Testis (tissue), 3 donors: ENCODE results near the gene TPCN1. TPM values are rescaled to one million over a fixed set of nuclear protein-coding genes. Genes with fewer than 3 reads are reported as not detected.
"Not testable (repeated sequence)": the region's sequence is repeated elsewhere in the genome, so short reads cannot be mapped to it uniquely, and the experiment has no call there.

Source experiments
- DNase-seq: peaks from one replicate; pipeline ENCODE4 v3.0.0-alpha.2; 2019
- H3K27ac ChIP-seq, 2 donors: fragments of 200-600 bp; sonication (generic); one replicate each; pipeline ENCODE4 v1.5.1; 2019
- H3K27me3 ChIP-seq: fragments of 200-600 bp; sonication (generic); one replicate; pipeline ENCODE4 v1.5.1; 2019
- H3K36me3 ChIP-seq: fragments of 200-600 bp; sonication (generic); one replicate; pipeline ENCODE4 v1.5.1; 2017; ENCODE audit warnings: low read depth; ENCODE audit errors: missing control alignments
- H3K4me1 ChIP-seq: fragments of 200-600 bp; sonication (generic); one replicate; pipeline ENCODE4 v1.5.1; 2019
- H3K4me3 ChIP-seq, 2 donors: fragments of 200-600 bp; sonication (generic); one replicate each; pipeline ENCODE4 v1.5.1; 2017 to 2019
- H3K9me3 ChIP-seq: fragments of 200-600 bp; sonication (generic); one replicate; pipeline ENCODE4 v1.5.1; 2017
- POLR2A ChIP-seq: fragments of 450-650 bp; IDR thresholded peaks from one replicate; pipeline ENCODE4 v1.6.1; 2017; ENCODE audit warnings: antibody characterized with exemption, mild to moderate bottlenecking, moderate library complexity
- WGBS, 2 donors: methylation state at CpG; one replicate each; pipeline ENCODE4 v1.1.5; 2018; 5-methylcytosine and 5-hydroxymethylcytosine counted together
- intact Hi-C: fragments of 100-400 bp; cut with DNase I; formaldehyde crosslinking; loops from one replicate; pipeline ENCODE4 v1.15.1; 2023; ENCODE audit warnings: low total_unique reads
- polyA plus RNA-seq: library from polyadenylated mRNA; stranded (reverse); fragments of 350-450 nt; fragmentation: Illumina TruSeq; extraction: RNeasy Lipid Tissue Mini Kit (QIAGEN cat#74804); gene quantifications from one replicate; pipeline ENCODE4 v1.2.3, GENCODE V29; 2014; ENCODE audit warnings: low read depth, low replicate concordance; ENCODE audit not compliant: insufficient read depth
- total RNA-seq, 2 donors: library from RNA; depleted of rRNA; stranded (reverse); fragments of >200 nt; gene quantifications; one replicate each; pipeline ENCODE4 v1.2.3, GENCODE V29; 2016
- TF ChIP-seq, protein P1 (sequence below), 3 experiments: fragments of 450-650 bp in 2 of 3; fragments of 200-600 bp in 1 of 3; sonication (generic) in 1 of 3; IDR thresholded peaks; one replicate each; pipeline ENCODE4 v1.5.1; 2016 to 2019; ENCODE audit warnings: antibody characterized with exemption in 3 of 3, mild to moderate bottlenecking in 2 of 3, moderate library complexity in 1 of 3

The TPCN1 gene
- total and polyA plus RNA-seq, 3 donors from 2014 or later: 33.4 to 73.0 (median 48.7) TPM

DNA sequence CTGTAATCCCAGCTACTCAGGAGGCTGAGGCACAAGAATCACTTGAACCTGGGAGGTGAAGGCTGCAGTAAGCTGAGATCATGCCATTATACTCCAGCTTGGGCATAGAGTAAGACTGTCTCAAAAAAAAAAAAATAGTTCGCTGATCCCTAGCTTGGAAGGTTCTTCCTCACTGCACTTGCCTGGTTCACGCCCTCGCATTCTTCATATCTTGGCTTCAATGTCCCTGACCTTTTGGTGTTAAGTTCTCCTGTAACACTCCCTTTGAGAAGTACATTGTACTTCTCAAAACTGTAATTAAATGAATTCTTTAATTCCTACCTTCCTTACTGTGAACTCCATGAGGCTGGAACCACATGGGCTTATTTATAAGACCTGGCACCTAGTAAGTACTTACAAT lies 16.5 kb upstream of the TPCN1 start:
- H3K4me1 ChIP-seq: peaks cover 23% of the 10 kb centered on the region
- H3K27me3 ChIP-seq: no peaks in the 10 kb centered on the region
- H3K27ac ChIP-seq: peak overlapping the region in 1 of 2 donors; percentile 8
- peak; percentile 61 for DNase-seq
- no peak for TF ChIP-seq POLR2A
- no peak overlapping the region for H3K4me3 ChIP-seq
- H3K9me3 ChIP-seq: no peaks in the 10 kb centered on the region
- intact Hi-C loops: no loop called here
- no peaks in the 10 kb centered on the region for H3K36me3 ChIP-seq
- WGBS, 2 donors: 32 to 44% methylated on average over 3 of the region's 3 CpGs

DNA sequence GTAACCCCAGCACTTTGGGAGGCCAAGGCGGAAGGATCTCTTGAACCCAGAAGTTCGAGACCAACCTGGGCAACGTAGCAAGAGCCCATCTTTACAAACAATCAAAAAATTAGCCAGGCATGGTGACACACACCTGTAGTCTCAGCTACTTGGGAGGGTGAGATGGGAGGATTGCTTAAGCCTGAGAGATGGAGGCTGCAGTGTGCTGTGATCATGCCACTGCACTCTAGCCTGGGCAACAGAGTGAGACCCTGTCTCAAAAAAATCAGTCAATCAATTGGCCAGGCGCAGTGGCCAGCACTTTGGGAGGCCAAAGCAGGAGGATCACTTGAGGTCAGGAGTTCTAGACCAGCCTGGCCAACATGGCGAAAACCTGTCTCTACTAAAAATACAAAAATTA lies 14.5 kb upstream of the TPCN1 start:
- H3K4me1 ChIP-seq: peaks cover 16% of the 10 kb centered on the region
- H3K27ac ChIP-seq: not testable (repeated sequence)

DNA sequence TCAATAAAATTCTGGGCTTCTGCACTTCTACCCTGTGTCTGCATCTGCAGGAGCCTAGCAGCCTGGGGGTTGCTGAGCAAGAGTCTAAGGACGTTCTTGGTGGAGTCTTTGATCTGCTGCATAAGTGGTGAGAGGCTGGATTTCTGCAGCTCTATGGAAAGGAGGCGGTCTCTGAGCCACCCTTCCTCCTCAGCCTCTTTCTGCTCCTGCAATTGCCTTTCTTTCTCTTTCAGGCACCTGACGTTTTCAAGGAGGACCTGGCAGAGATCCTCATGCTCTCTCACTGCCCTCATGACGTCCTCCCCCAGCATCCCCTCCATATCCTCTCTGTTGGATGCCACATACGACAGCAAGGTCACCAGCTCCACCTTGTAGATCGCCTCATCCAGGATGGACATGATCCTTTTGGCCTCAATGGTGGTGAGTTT lies 13.6 kb upstream of the TPCN1 start:
- no peak overlapping the region for H3K4me3 ChIP-seq
- no peaks in the 10 kb centered on the region for H3K9me3 ChIP-seq
- TF ChIP-seq, protein P1, sequence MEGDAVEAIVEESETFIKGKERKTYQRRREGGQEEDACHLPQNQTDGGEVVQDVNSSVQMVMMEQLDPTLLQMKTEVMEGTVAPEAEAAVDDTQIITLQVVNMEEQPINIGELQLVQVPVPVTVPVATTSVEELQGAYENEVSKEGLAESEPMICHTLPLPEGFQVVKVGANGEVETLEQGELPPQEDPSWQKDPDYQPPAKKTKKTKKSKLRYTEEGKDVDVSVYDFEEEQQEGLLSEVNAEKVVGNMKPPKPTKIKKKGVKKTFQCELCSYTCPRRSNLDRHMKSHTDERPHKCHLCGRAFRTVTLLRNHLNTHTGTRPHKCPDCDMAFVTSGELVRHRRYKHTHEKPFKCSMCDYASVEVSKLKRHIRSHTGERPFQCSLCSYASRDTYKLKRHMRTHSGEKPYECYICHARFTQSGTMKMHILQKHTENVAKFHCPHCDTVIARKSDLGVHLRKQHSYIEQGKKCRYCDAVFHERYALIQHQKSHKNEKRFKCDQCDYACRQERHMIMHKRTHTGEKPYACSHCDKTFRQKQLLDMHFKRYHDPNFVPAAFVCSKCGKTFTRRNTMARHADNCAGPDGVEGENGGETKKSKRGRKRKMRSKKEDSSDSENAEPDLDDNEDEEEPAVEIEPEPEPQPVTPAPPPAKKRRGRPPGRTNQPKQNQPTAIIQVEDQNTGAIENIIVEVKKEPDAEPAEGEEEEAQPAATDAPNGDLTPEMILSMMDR (IDR thresholded peaks at IDR 0.05): no peak
- TF ChIP-seq POLR2A: no peak
- no peak overlapping the region for H3K27ac ChIP-seq
- H3K27me3 ChIP-seq: no peaks in the 10 kb centered on the region
- no peaks in the 10 kb centered on the region for H3K36me3 ChIP-seq
- intact Hi-C loops: no loop called here
- 75 to 79% methylated on average over 6 of the region's 6 CpGs for WGBS, 2 donors
- no peak for DNase-seq
- H3K4me1 ChIP-seq: peaks cover 16% of the 10 kb centered on the region

More for the DNA sequence above, 14.5 kb upstream of the TPCN1 start:
- H3K9me3 ChIP-seq, H3K36me3 ChIP-seq, H3K27me3 ChIP-seq, DNase-seq, intact Hi-C loops, H3K4me3 ChIP-seq: not testable (repeated sequence)
- WGBS, 2 donors: 92 to 97% methylated on average over 5 of the region's 5 CpGs

GRCh38 chr12:113208041-113208934 lies 13.0 kb upstream of the TPCN1 start:
- Histone ChIP-seq H3K27me3 (no peaks in the 10 kb centered on the region), H3K27ac (no peak overlapping the region), H3K36me3 (no peaks in the 10 kb centered on the region), H3K4me3 (no peak overlapping the region), H3K9me3 (no peaks in the 10 kb centered on the region), H3K4me1 (peaks cover 16% of the 10 kb centered on the region)
- no peak for DNase-seq
- WGBS, 2 donors: 65 to 75% methylated on average over 10 of the region's 10 CpGs
- no peak for TF ChIP-seq POLR2A
- TF ChIP-seq, protein P1 (IDR thresholded peaks at IDR 0.05): no peak
- intact Hi-C loops: no loop called here

DNA sequence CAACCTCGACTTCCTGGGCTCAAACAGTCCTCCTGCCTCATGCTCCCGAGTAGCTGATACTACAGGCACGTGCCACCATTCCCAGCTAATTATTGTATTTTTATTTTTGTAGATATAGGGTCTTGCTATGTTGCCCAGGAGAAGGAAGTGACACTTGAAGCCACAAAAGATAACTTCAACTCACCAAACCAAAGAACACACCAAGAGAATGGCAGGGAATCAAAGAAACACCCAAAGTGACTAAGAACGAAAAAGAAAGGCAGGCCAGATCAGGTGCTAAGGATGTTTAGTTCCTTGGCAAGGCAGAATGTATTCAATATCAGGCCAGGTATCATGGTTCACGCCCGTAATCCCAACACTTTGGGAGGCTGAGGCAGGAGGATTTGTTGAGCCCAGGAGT lies 10.1 kb upstream of the TPCN1 start:
- peaks cover 3% of the 10 kb centered on the region for H3K4me1 ChIP-seq
- no peak overlapping the region for H3K27ac ChIP-seq
- H3K9me3 ChIP-seq: no peaks in the 10 kb centered on the region
- H3K4me3 ChIP-seq: no peak overlapping the region
- no peaks in the 10 kb centered on the region for H3K36me3 ChIP-seq
- WGBS, 2 donors: 94 to 97% methylated on average over 6 of the region's 6 CpGs
- TF ChIP-seq POLR2A: no peak
- TF ChIP-seq, protein P1 (IDR thresholded peaks at IDR 0.05): no peak
- no peaks in the 10 kb centered on the region for H3K27me3 ChIP-seq
- DNase-seq: no peak
- intact Hi-C loops: no loop called here
